ENCODE results near the gene TRMT61A.

TRMT61A gene

GRCh38 chr14:103537175-103537990 lies 8.4 kb downstream of the TRMT61A start:
- no peak for DNase-seq (ENCODE audit: low read depth)
- TF ChIP-seq CTCF (IDR thresholded peaks at IDR 0.05; ENCODE audit: control insufficient read depth, extremely low read depth, insufficient read depth) = no peak
- H3K4me3 ChIP-seq (ENCODE audit: low read depth, low read length) = no peak overlapping the region

- no peak for DNase-seq (ENCODE audit: low read depth)
Measured at GRCh38 chr14:103538291-103539055, 9.5 kb downstream of the TRMT61A start.

DNA sequence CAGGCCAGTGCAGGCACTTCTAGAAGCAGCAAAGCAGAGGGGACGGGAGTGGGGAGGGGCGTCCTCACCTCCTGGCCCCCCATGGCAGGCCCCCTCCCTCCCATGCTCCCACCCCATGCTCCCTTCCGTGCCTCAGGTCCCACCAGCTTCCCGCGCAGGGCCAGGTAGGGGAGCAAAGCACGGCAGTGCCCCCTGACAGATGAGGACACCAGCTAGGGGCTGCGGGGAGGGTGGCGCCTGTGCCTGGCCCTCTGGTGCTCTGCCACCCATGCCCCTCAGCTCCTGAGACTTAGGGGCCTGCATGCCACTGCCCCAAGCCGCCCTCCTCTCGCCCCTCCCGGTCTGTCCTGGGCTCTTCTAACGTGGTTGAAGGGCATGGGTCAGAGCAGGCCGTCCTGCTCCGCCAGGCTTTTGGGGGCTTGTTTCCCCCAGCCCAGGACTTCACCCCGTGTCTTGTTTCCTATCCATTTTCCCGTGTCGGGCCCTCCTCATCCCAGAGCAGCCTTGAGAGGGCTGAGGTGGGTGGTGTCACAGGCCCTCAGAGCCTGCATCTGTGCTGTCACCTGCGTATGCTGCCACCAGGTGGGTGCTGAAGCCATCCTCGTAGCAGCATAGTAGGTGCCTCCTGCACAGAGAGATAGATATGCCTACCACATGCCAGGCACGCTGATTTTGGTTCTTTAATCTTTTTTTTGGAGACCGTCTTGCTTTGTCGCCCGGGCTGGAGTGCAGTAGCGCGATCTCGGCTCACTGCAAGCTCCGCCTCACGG lies 10.2 kb downstream of the TRMT61A start:
- DNase-seq (ENCODE audit: low read depth) = no peak
- H3K4me3 ChIP-seq (ENCODE audit: low read depth, low read length) = no peak overlapping the region
- no peak for TF ChIP-seq CTCF (IDR thresholded peaks at IDR 0.05; ENCODE audit: control insufficient read depth, extremely low read depth, insufficient read depth)

More at GRCh38 chr14:103538291-103539055, 9.5 kb downstream of the TRMT61A start:
- TF ChIP-seq CTCF (IDR thresholded peaks at IDR 0.05; ENCODE audit: control insufficient read depth, extremely low read depth, insufficient read depth) = no peak
- H3K4me3 ChIP-seq (ENCODE audit: low read depth, low read length) = no peak overlapping the region

GRCh38 chr14:103540821-103541708 lies 12.1 kb downstream of the TRMT61A start:
- no peak for TF ChIP-seq CTCF (IDR thresholded peaks at IDR 0.05; ENCODE audit: control insufficient read depth, extremely low read depth, insufficient read depth)
- DNase-seq (ENCODE audit: low read depth) = no peak
- H3K4me3 ChIP-seq (ENCODE audit: low read depth, low read length) = no peak overlapping the region

DNA sequence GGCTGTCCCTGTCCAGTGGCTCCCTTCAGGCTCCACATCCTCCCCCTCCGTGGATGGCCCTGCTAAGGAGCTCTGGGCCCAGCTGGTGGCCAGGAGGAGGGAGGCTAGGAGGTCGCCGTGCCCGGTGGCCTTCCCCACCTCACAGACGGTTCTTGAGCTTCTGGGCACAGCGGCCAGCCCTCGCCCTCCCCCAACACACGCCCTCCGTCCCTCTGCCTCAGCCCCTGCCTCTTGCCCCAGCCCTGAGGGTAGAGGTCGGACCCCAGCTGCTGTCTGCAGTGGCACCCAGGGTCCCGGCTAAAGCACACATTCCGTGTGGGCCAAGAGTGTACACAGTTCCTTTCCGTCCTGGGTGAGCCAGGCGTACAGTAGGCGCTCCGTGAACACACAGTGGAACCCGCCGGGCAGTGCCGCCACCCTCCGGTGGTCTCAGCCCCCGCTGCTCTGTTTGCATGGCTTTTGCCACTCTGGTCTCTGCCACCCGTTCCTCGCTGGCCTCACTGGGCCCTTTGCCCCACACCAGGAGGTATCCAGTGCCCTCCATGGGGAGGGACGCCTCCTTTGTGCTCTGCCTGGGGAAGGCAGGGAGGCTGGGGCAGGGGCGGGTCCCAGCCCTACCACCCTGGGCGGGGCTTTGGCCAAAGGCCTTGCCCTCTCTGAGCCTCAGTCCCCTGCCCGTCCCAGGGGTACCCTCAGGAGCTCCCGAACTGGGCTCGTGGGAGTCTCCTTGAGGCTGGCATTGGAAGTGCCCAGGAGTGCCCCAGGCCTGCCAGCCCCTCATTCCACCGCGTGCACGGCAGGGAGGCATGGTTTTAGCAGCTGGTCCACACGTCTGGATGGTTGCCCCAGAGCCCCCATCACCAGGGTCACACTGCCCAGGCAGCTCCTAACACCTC lies 13.0 kb downstream of the TRMT61A start:
- TF ChIP-seq CTCF (IDR thresholded peaks at IDR 0.05; ENCODE audit: control insufficient read depth, extremely low read depth, insufficient read depth) = no peak
- no peak for DNase-seq (ENCODE audit: low read depth)
- no peak overlapping the region for H3K4me3 ChIP-seq (ENCODE audit: low read depth, low read length)
